Uterus (tissue), 2 donors: ENCODE measurements around the gene MKLN1.

Experiments
- CTCF ChIP-seq, 4 experiments: fragments of 200-600 bp in 2 of 4; fragments of 450-650 bp in 2 of 4; sonication (generic) in 2 of 4; IDR thresholded peaks; one replicate each; pipeline ENCODE4 v1.5.1; 2016 to 2019; ENCODE audit warnings: antibody characterized with exemption in 4 of 4, mild to moderate bottlenecking in 2 of 4, moderate library complexity in 1 of 4
- POLR2A ChIP-seq, 2 donors: fragments of 450-650 bp; IDR thresholded peaks; one replicate each; pipeline ENCODE4 v1.6.1; 2016; ENCODE audit warnings: antibody characterized with exemption in 2 of 2, mild to moderate bottlenecking in 1 of 2, moderate library complexity in 1 of 2

- no peak for TF ChIP-seq CTCF (IDR thresholded peaks at IDR 0.05)
- no peak for TF ChIP-seq POLR2A (IDR thresholded peaks at IDR 0.05)
Observed at GRCh38 chr7:131504157-131504899, 176.7 kb downstream of the MKLN1 start.
